Adrenal gland (tissue), 12 donors: ENCODE results near the gene RAB21. TPM values are rescaled to one million over a fixed set of nuclear protein-coding genes. Genes with fewer than 3 reads are reported as not detected.

Experiments used
- DNase-seq, 7 donors: peaks; one replicate each; pipeline ENCODE4 v3.0.0-alpha.2; 2019 to 2020
- H3K27ac ChIP-seq, 5 donors: fragments of 200-600 bp; sonication (generic) in 4 of 5; 1 replicate in 3 of 5; 2 replicates in 2 of 5; pipeline versions ENCODE4 v1.5.1 to v1.8.0; 2016 to 2020; ENCODE audit warnings: mild to moderate bottlenecking in 1 of 5
- H3K27me3 ChIP-seq: fragments of 200-600 bp; 2 replicates; pipeline ENCODE4 v1.8.0; 2021
- H3K36me3 ChIP-seq, 2 donors: fragments of 200-600 bp; replicated peaks in 1 of 2; 1 replicate in 1 of 2; 2 replicates in 1 of 2; pipeline versions ENCODE4 v1.5.1 to v1.8.0; 2018 to 2022
- H3K4me1 ChIP-seq, 2 donors: fragments of 200-600 bp; replicated peaks in 1 of 2; 1 replicate in 1 of 2; 2 replicates in 1 of 2; pipeline versions ENCODE4 v1.5.1 to v1.8.0; 2018 to 2021
- H3K4me3 ChIP-seq, 4 donors: fragments of 200-600 bp; sonication (generic) in 3 of 4; one replicate each; pipeline ENCODE4 v1.5.1; 2016 to 2018
- H3K9me3 ChIP-seq, 3 donors: fragments of 200-600 bp; sonication (generic) in 1 of 3; replicated peaks in 1 of 3; 1 replicate in 2 of 3; 2 replicates in 1 of 3; pipeline versions ENCODE4 v1.5.1 to v1.8.0; 2016 to 2021
- POLR2A ChIP-seq, 2 donors: fragments of 450-650 bp; IDR thresholded peaks; one replicate each; pipeline ENCODE4 v1.6.1; 2017; ENCODE audit warnings: antibody characterized with exemption in 2 of 2, mild to moderate bottlenecking in 2 of 2, moderate library complexity in 1 of 2
- WGBS, 4 donors: extraction: QIAGEN DNeasy Blood & Tissue Kit in 2 of 4; methylation state at CpG; one replicate each; pipeline versions ENCODE4 v1.1.5 to v1.1.7; 2013 to 2017; 5-methylcytosine and 5-hydroxymethylcytosine counted together
- intact Hi-C, 2 donors: fragments of 100-400 bp; cut with DNase I; formaldehyde crosslinking; loops; one replicate each; pipeline versions ENCODE4 v1.14.1 to v1.15.0; 2022 to 2023
- polyA plus RNA-seq, 3 donors: library from polyadenylated mRNA; stranded (reverse); fragments of 200-250 nt in 2 of 3; fragments of 350-450 nt in 1 of 3; fragmentation: Illumina TruSeq in 1 of 3; extraction: RNeasy Lipid Tissue Mini Kit (QIAGEN cat#74804) in 1 of 3; gene quantifications; one replicate each; pipeline ENCODE4 v1.2.3, GENCODE V29; 2013 to 2014
- total RNA-seq, 9 donors: library from RNA; depleted of rRNA in 4 of 9; stranded (reverse); fragments of >200 nt in 4 of 9; fragments of 120-200 nt in 1 of 9; fragmentation: NEBNext Ultra II Directional in 1 of 9; extraction: Animal tissue kit (Norgen Biotek cat#: 25700) in 1 of 9; gene quantifications; one replicate each; pipeline versions ENCODE4 v1.1.0 to v1.2.4, GENCODE V29; 2013 to 2023
- TF ChIP-seq, protein P1 (sequence below), 6 experiments: fragments of 450-650 bp in 4 of 6; fragments of 200-600 bp in 2 of 6; sonication (generic) in 1 of 6; IDR thresholded peaks; 1 replicate in 5 of 6; 2 replicates in 1 of 6; pipeline versions ENCODE4 v1.5.1 to v1.8.0; 2016 to 2021; ENCODE audit warnings: antibody characterized with exemption in 6 of 6, mild to moderate bottlenecking in 2 of 6, moderate library complexity in 1 of 6
- donor health status: healthy with polysubstance abuse.
- donor health status: Bipolar disorder and iron deficiency.
- donor health status: DM: yes; HTN: yes; CAD: no.
- donor health status: DM: no; HTN: no; CAD: no.
- donor health status: DM: no; HTN: no; CAD: no.
- donor health status: DM: yes; HTN: yes; CAD: no.

The RAB21 gene
- total and polyA plus RNA-seq, 12 donors, result 8.6 to 123 (median 58.9) TPM

GRCh38 chr12:71787580-71787979 lies 32.9 kb downstream of the RAB21 start:
- H3K4me3 ChIP-seq, result no peak overlapping the region
- H3K27ac ChIP-seq, result no peak overlapping the region
- no peaks in the 10 kb centered on the region for H3K27me3 ChIP-seq
- peaks cover 2 to 20% of the 10 kb centered on the region in 2 donors for H3K4me1 ChIP-seq
- WGBS, 4 donors, result 54 to 74% (median 71%) methylated on average over 1 of the region's 1 CpG
- intact Hi-C loops, result loop anchor here (10.0 kb wide), 2 partner anchors 57 to 117 kb away; no protein-coding TSS in a partner anchor
- H3K36me3 ChIP-seq, result peaks cover 0 to 19% of the 10 kb centered on the region in 2 donors
- TF ChIP-seq POLR2A (IDR thresholded peaks at IDR 0.05), result no peak
- TF ChIP-seq, protein P1, sequence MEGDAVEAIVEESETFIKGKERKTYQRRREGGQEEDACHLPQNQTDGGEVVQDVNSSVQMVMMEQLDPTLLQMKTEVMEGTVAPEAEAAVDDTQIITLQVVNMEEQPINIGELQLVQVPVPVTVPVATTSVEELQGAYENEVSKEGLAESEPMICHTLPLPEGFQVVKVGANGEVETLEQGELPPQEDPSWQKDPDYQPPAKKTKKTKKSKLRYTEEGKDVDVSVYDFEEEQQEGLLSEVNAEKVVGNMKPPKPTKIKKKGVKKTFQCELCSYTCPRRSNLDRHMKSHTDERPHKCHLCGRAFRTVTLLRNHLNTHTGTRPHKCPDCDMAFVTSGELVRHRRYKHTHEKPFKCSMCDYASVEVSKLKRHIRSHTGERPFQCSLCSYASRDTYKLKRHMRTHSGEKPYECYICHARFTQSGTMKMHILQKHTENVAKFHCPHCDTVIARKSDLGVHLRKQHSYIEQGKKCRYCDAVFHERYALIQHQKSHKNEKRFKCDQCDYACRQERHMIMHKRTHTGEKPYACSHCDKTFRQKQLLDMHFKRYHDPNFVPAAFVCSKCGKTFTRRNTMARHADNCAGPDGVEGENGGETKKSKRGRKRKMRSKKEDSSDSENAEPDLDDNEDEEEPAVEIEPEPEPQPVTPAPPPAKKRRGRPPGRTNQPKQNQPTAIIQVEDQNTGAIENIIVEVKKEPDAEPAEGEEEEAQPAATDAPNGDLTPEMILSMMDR (IDR thresholded peaks at IDR 0.05), result no peak
- no peak for DNase-seq
- no peaks in the 10 kb centered on the region for H3K9me3 ChIP-seq

DNA sequence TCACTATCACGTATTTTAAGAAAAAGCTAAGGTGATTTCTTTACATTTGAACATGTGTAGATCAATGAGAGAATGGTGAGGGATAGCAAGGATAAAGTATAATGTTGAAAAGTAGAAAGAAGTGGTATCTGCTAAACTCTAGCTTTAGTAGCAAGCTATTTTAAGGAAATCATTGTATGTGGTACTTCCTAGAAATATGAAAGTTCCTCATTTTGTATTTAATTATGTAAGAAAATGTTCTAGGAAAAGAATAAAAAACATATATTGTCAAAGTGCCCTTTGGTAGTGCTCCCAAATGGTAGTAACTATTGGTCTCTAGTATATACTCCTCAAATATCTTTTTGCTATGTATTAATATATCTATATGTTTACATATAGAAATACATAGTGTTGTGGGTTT lies 35.7 kb downstream of the RAB21 start:
- no peak for DNase-seq
- intact Hi-C loops, result no loop called here
- Histone ChIP-seq H3K4me3 (no peak overlapping the region), H3K27me3 (no peaks in the 10 kb centered on the region), H3K36me3 (peaks cover 0 to 17% of the 10 kb centered on the region in 2 donors), H3K27ac (no peak overlapping the region), H3K9me3 (no peaks in the 10 kb centered on the region), H3K4me1 (peaks cover 10 to 27% of the 10 kb centered on the region in 2 donors)
- TF ChIP-seq, protein P1 (IDR thresholded peaks at IDR 0.05), result no peak
- TF ChIP-seq POLR2A (IDR thresholded peaks at IDR 0.05), result no peak
- 6 to 85% (median 71%) methylated on average over 1 of the region's 1 CpG for whole genome bisulfite sequencing, 4 donors

DNA sequence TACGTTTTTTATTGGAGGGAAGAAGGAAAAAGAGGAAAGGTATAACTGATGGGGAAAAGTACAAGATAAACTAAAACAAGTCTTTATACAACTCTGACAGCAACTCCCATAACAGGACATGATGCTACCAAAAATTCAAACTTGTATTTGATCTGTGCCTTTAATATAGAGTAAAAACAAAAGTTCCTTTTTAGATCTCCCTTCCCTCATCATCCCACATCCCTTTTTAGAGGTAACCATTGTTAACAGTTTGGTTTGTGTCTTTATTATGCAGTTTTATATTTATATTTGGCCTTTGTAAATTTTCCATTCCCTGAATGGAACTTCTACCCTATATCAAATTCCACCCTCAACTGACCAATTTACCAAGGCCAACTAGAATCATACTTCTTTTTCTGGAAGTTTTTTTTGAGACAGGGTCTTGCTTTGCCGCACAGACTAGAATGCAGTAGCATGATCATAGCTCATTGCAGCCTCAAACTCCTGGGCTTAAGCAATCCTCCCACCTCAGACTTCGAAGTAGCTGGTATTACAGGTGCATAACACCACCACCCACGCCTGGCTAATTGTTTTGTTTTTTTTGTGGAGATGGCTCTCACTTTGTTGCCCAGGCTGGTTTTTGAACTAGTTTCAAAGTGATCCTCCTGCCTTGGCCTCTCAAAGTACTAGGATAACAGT lies 36.9 kb downstream of the RAB21 start:
- intact Hi-C loops, result no loop called here
- WGBS, 4 donors, result 73 to 87% (median 84%) methylated on average over 4 of the region's 4 CpGs

DNA sequence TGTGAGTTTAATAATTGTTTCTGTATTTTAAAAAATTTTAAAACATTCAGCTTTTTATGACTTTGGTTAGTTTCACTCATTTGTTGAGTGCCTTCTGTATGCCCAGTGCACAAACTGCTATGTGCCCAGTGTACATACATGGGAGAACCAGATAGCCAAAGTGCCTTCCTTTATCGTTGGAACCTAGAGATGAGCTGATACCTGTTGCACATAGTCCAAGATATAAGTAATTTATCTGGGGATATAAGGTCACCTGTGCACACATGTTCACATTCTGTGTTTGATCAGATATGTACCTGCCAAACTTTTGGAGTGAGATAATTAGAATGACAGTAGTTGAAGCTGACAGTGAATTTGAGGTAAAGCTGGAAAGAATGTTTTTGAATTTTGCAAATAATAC lies 37.9 kb downstream of the RAB21 start:
- H3K27me3 ChIP-seq, result no peaks in the 10 kb centered on the region
- H3K9me3 ChIP-seq, result no peaks in the 10 kb centered on the region
- H3K4me1 ChIP-seq, result peaks cover 10 to 13% of the 10 kb centered on the region in 2 donors
- intact Hi-C loops, result no loop called here
- no peaks in the 10 kb centered on the region for H3K36me3 ChIP-seq
- DNase-seq, result no peak
- H3K4me3 ChIP-seq, result no peak overlapping the region
- no peak overlapping the region for H3K27ac ChIP-seq
- no peak for TF ChIP-seq POLR2A (IDR thresholded peaks at IDR 0.05)
- TF ChIP-seq, protein P1 (IDR thresholded peaks at IDR 0.05), result no peak
- WGBS, 4 donors, result 73 to 100% (median 83%) methylated on average over 1 of the region's 1 CpG

More for the DNA sequence above, 36.9 kb downstream of the RAB21 start:
- Histone ChIP-seq H3K4me1 (peaks cover 10 to 22% of the 10 kb centered on the region in 2 donors), H3K27ac (no peak overlapping the region), H3K4me3 (no peak overlapping the region), H3K9me3 (no peaks in the 10 kb centered on the region), H3K36me3 (peaks cover 0 to 5% of the 10 kb centered on the region in 2 donors), H3K27me3 (no peaks in the 10 kb centered on the region)
- no peak for TF ChIP-seq POLR2A (IDR thresholded peaks at IDR 0.05)
- TF ChIP-seq, protein P1 (IDR thresholded peaks at IDR 0.05), result no peak
- no peak for DNase-seq
